Activated naive CD8-positive, alpha-beta T cell treated with anti-CD3 and anti-CD28 coated beads, Interleukin-2, amount 50 U/mL, for 24 hours (primary cell): ENCODE measurements around the gene RASSF10.

ENCODE experiments used
- ATAC-seq: fragments of 150-1000 bp; cut with Tn5 transposase; one replicate; pipeline ENCODE4 v1.10.0; 2021
- DNase-seq: peaks from one replicate; pipeline ENCODE4 v3.0.0; 2021
- H3K27ac Mint-ChIP-seq: one replicate; pipeline ENCODE4 v1.8.0; 2021; ENCODE audit warnings: mild to moderate bottlenecking, mixed read lengths
- H3K27me3 Mint-ChIP-seq: one replicate; pipeline ENCODE4 v1.8.0; 2021; ENCODE audit warnings: mixed read lengths
- H3K36me3 Mint-ChIP-seq: one replicate; pipeline ENCODE4 v1.8.0; 2021; ENCODE audit warnings: low read depth, mixed read lengths
- H3K4me1 Mint-ChIP-seq: one replicate; pipeline ENCODE4 v1.8.0; 2021; ENCODE audit warnings: mixed read lengths
- H3K4me3 Mint-ChIP-seq: one replicate; pipeline ENCODE4 v1.8.0; 2021; ENCODE audit warnings: mild to moderate bottlenecking, moderate library complexity, mixed read lengths
- H3K9me3 Mint-ChIP-seq: one replicate; pipeline ENCODE4 v1.8.0; 2021; ENCODE audit warnings: mixed read lengths

The RASSF10 gene

DNA sequence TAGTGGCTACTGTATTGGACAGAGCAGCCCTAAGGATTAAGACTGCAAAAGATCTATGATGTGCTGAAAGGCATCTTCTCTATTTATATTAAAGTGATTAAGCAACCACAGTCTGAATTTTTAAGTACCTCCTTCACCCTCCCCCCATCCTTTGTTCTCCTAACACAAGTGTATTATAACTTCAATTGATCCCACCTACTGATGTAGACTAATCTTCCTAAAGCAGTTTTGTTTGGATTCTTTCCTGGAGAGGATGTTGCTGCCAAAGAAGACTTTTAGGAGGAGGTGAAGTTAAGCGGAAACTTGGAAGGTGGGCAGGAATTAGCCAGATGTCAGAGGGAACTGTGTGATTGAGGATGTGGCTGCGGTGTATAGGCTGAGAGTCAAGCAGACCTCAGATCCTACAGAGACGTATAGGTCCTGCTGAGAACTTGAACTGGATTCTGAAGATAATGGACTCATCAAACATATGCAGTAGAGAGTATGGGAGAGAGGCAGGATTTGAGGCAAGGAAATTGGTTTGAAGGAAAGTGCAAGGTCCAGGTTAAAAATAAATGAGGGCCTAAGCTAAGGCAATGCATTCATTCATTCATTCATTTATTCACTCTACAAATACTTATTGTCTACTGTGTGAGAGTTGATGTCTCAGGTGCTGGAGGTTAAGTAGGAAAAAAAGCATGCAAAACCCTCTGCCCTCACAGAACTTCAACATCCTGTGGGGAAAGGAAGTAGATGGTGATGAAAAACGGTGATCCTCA is 5.2 kb upstream of the RASSF10 start:
- Mint-ChIP-seq H3K36me3 (no peaks in the 10 kb centered on the region), H3K27ac (no peak overlapping the region), H3K9me3 (no peaks in the 10 kb centered on the region), H3K4me1 (peaks cover 1% of the 10 kb centered on the region), H3K4me3 (no peak overlapping the region), H3K27me3 (peaks cover 51% of the 10 kb centered on the region)
- ATAC-seq, result no peak
- no peak for DNase-seq

DNA sequence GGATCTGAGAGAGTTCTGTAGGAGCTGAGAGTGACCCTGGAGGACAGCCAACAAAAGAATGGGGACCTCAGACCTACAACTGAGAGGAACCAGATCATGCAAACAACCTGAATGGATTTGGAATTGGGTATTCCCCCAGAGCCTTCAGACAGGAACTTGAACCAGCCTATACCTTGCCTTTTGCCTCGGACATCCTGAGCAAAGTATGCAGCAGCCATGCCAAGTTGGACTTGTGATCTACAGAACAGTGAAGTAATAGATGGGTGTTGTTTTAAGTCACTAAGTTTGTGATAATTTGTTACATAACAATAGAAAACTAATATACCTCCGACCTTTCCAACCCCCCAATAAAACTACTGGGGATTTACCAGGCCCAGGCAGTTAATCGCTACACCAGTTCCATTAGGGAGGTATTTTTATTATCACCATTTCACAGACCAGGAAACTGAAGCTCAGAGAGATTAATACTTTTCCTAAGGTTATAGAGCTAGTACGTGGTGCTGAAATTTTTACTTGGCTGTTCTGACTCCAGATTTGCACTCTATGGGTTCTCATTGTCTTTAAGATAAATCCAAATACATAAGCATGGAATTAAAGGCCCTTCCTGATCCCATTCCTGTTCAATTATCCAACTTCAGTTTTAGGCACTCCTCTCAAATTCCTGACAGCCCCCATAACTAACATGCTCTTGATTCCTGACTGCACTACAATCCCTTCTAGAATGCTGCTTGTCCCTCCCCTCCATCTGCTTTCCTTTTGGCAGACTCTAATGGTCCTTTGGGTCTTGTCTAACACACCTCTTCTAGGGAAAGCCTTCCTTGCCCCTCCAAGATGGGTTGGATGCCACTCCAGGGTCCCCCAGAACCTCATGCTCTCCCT is 1.7 kb upstream of the RASSF10 start:
- Mint-ChIP-seq H3K27me3 (peaks cover 67% of the 10 kb centered on the region), H3K4me1 (peaks cover 2% of the 10 kb centered on the region), H3K4me3 (no peak overlapping the region), H3K9me3 (no peaks in the 10 kb centered on the region), H3K27ac (no peak overlapping the region), H3K36me3 (no peaks in the 10 kb centered on the region)
- no peak for ATAC-seq
- DNase-seq, result no peak

DNA sequence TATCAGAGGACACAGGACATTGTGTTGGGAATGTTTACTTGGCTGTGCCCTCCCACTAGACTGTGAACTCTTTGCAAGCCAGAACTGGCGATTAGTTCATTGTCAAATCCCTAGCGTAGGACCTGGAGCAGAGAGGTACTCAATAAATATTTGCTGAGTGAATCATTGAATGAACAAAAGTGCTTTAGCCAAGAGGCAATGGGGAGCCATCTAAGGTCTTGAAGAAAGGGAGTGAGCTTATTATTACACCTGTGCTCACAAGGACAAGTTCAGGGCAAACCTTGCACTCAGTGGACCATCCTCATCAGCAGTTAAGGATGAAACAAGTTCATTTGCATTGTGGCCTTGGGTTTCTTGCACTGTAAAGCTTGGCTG is 1.1 kb upstream of the RASSF10 start:
- no peak for ATAC-seq
- Mint-ChIP-seq H3K4me3 (no peak overlapping the region), H3K27ac (no peak overlapping the region), H3K36me3 (no peaks in the 10 kb centered on the region), H3K27me3 (peaks cover 69% of the 10 kb centered on the region), H3K9me3 (no peaks in the 10 kb centered on the region), H3K4me1 (peaks cover 2% of the 10 kb centered on the region)
- no peak for DNase-seq

DNA sequence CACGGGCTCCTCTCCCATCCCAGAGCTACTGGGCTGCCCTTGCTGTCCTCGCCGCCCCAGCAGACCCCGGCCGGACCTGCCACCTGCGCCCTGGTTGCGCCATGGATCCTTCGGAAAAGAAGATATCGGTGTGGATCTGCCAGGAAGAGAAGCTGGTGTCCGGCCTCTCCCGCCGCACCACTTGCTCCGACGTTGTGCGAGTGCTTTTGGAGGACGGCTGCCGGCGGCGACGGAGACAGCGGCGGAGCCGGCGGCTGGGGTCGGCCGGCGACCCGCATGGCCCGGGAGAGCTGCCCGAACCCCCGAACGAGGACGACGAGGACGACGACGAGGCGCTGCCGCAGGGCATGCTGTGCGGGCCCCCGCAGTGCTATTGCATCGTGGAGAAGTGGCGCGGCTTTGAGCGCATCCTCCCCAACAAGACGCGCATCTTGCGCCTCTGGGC is 382 bp downstream of the RASSF10 start:
- no peaks in the 10 kb centered on the region for H3K36me3 Mint-ChIP-seq
- DNase-seq, result no peak
- H3K27me3 Mint-ChIP-seq, result peaks cover 75% of the 10 kb centered on the region
- no peaks in the 10 kb centered on the region for H3K9me3 Mint-ChIP-seq
- H3K4me3 Mint-ChIP-seq, result no peak overlapping the region
- H3K4me1 Mint-ChIP-seq, result peaks cover 2% of the 10 kb centered on the region
- no peak overlapping the region for H3K27ac Mint-ChIP-seq
- ATAC-seq, result no peak

DNA sequence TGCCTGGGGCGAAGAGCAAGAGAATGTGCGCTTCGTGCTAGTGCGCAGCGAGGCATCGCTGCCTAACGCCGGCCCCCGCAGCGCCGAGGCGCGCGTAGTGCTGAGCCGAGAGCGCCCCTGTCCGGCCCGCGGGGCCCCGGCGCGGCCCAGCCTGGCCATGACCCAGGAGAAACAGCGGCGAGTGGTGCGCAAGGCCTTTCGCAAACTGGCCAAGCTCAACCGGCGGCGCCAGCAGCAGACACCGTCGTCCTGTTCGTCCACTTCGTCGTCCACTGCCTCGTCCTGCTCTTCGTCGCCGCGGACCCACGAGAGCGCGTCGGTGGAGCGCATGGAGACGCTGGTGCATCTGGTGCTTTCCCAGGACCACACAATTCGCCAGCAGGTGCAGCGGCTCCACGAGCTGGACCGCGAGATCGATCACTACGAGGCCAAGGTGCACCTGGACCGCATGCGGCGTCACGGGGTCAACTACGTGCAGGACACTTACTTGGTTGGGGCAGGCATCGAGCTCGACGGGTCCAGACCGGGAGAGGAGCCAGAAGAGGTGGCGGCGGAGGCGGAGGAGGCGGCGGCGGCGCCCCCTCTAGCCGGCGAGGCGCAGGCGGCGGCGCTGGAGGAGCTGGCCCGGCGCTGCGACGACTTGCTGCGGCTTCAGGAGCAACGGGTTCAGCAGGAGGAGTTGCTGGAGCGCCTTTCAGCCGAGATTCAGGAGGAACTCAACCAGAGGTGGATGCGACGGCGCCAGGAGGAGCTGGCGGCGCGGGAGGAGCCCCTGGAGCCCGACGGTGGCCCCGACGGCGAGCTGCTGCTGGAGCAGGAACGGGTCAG is 1.0 kb downstream of the RASSF10 start:
- ATAC-seq, result no peak
- no peak overlapping the region for H3K4me3 Mint-ChIP-seq
- H3K27ac Mint-ChIP-seq, result no peak overlapping the region
- DNase-seq, result no peak
- H3K36me3 Mint-ChIP-seq, result no peaks in the 10 kb centered on the region
- H3K9me3 Mint-ChIP-seq, result no peaks in the 10 kb centered on the region
- peaks cover 73% of the 10 kb centered on the region for H3K27me3 Mint-ChIP-seq
- peaks cover 2% of the 10 kb centered on the region for H3K4me1 Mint-ChIP-seq

DNA sequence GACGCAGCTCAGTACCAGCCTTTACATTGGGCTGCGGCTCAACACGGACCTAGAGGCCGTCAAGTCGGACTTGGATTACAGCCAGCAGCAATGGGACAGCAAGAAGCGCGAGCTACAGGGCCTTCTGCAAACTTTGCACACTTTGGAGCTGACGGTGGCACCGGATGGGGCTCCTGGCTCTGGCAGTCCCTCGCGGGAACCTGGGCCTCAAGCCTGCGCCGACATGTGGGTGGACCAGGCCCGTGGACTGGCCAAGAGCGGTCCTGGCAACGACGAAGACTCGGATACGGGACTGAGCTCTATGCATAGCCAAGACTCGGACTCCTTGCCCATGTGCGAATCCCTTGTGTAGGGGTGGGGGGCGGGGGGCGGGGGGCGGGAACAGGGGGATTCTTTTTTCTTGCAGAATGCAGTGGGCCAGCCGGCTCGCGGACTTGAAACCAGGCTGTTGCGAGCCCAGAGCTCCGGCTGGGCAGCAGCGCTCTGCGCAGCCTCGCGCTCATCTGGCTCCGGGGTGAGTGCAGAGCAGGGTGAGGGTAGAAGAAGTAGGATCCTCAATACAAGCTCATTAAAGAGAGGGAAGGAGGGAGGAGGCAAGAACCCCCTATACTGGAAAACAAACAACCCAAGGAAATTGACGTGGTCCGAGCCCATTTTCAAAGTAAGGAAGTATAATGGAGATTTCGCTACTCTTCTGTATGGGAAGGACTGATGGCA is 1.8 kb downstream of the RASSF10 start:
- H3K27ac Mint-ChIP-seq, result no peak overlapping the region
- no peaks in the 10 kb centered on the region for H3K9me3 Mint-ChIP-seq
- ATAC-seq (no peak), DNase-seq (no peak)
- H3K27me3 Mint-ChIP-seq, result peaks cover 71% of the 10 kb centered on the region
- H3K4me3 Mint-ChIP-seq, result no peak overlapping the region
- no peaks in the 10 kb centered on the region for H3K36me3 Mint-ChIP-seq
- peaks cover 2% of the 10 kb centered on the region for H3K4me1 Mint-ChIP-seq

DNA sequence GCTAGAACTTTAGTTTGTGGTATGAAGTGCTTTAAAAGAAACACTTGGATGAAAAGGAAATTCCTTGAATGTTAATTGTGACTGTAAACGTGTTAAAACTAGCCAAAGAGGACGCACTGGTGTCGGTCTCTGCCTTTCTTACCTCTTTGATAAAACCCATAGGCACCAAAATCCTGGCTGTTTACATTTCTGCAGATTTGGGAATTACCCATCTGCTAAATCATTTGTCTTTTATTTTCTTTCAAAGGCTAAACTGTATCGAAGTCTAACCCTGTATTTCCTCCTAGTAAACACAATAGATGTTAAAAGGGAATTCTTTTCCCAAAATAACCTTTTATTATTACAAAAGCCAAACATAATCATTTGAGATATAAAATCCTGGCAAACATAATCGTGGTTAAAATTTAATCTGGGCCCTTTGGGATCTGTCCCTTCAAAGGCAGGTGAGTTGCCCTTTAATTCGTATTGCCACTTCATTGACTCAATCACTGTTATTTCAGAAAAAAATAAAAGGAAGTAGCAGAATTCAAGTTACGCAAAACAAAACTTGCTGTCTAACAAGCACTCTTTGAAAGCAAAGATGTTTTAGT is 2.4 kb downstream of the RASSF10 start:
- H3K36me3 Mint-ChIP-seq, result no peaks in the 10 kb centered on the region
- peaks cover 69% of the 10 kb centered on the region for H3K27me3 Mint-ChIP-seq
- DNase-seq (no peak), ATAC-seq (no peak)
- peaks cover 2% of the 10 kb centered on the region for H3K4me1 Mint-ChIP-seq
- H3K27ac Mint-ChIP-seq, result no peak overlapping the region
- H3K9me3 Mint-ChIP-seq, result no peaks in the 10 kb centered on the region
- no peak overlapping the region for H3K4me3 Mint-ChIP-seq

DNA sequence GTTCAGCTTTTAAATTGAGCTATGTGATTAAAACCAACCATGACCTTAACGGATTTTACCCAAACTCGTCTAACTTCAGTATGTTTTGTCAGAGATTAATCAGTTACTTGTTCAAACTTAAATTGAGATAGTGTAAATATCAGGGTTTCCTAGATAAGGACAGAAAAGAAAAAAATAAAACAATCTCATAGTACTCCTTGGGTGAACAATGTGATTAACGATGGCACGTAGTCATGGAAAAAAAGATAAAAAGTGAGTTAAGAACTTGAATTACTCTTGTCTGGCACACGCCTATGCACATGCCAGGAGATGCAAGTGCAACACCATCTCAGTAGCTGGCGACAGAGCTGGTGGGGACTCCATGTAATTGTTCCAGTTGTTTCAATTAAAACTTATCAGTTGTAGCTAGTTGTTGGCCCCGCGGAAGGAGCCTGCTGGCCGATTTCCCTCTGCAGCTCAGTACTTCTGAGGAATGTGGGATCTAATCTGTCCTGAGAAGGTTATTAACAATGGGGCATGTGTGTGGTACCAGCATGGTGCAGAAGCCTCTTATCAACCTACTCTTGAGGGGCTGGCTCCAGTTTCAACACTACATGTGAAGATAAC is 3.0 kb downstream of the RASSF10 start:
- H3K4me3 Mint-ChIP-seq, result no peak overlapping the region
- ATAC-seq (no peak), DNase-seq (no peak)
- H3K27me3 Mint-ChIP-seq, result peaks cover 66% of the 10 kb centered on the region
- H3K9me3 Mint-ChIP-seq, result no peaks in the 10 kb centered on the region
- H3K27ac Mint-ChIP-seq, result no peak overlapping the region
- H3K4me1 Mint-ChIP-seq, result peaks cover 2% of the 10 kb centered on the region
- no peaks in the 10 kb centered on the region for H3K36me3 Mint-ChIP-seq

DNA sequence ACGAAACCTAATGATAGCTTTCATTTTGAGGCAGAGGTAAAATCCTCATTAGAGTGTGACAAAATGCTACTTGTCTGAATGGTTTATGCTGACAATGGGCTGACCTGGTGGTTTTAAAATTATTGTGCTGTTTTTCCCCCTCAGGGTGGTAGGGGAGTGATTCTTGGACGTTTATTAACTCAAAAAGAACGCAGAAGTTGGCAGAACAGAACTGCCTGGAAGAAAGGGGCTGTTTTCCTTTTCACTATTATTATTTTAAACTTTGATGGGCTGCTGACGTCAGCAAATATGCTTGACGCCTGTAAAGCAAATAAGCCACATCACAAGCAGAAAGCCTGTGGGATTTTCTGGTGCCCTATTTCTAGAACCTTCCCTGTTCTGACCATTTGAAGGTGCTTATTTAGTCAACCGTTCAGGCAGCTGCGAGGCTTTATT is 4.0 kb downstream of the RASSF10 start:
- H3K4me1 Mint-ChIP-seq, result peaks cover 2% of the 10 kb centered on the region
- H3K27ac Mint-ChIP-seq, result no peak overlapping the region
- H3K9me3 Mint-ChIP-seq, result no peaks in the 10 kb centered on the region
- ATAC-seq (no peak), DNase-seq (no peak)
- peaks cover 60% of the 10 kb centered on the region for H3K27me3 Mint-ChIP-seq
- no peak overlapping the region for H3K4me3 Mint-ChIP-seq
- no peaks in the 10 kb centered on the region for H3K36me3 Mint-ChIP-seq

DNA sequence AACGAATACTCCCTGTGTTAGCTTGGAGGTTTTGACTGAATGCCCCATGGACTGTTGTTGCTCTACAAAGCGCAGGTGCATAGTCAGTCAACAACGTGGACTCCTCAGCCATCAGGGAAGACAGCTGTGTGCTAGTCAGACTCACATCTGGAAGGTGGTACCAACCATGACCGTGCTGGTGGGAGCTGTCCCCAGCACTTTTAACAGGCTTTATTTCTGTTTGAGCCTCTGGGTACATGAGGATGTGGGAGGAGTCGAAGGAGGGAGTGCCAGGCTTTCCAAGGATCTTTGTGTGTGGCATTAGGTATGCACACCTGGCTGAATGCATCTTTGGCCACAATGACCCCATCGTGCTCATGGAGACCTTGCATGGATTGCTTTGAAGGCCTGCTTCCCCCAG is 6.6 kb downstream of the RASSF10 start:
- H3K27me3 Mint-ChIP-seq, result peaks cover 49% of the 10 kb centered on the region
- no peak overlapping the region for H3K27ac Mint-ChIP-seq
- no peaks in the 10 kb centered on the region for H3K9me3 Mint-ChIP-seq
- no peak overlapping the region for H3K4me3 Mint-ChIP-seq
- DNase-seq (no peak), ATAC-seq (no peak)
- H3K4me1 Mint-ChIP-seq, result no peaks in the 10 kb centered on the region
- H3K36me3 Mint-ChIP-seq, result no peaks in the 10 kb centered on the region

DNA sequence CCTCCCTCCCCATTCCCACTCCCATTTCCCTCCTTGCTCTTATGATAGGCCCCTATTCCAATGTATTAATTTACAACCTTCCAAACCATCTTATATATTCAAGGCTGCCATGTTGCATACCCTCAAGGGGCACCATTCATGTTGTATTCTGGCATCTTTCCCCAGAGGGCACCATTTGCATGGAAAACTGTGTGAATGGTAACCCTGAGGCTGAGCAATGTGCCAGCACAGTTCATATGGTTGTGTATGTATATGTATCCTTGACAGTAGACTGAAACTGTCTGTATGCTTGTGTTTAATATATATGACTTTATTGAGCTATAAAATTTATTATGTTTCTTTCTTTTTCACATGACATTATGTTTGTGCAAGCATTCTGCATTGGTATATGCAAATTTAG is 7.3 kb downstream of the RASSF10 start:
- H3K27ac Mint-ChIP-seq, result no peak overlapping the region
- H3K9me3 Mint-ChIP-seq, result no peaks in the 10 kb centered on the region
- no peak for ATAC-seq
- H3K4me1 Mint-ChIP-seq, result no peaks in the 10 kb centered on the region
- no peak overlapping the region for H3K4me3 Mint-ChIP-seq
- DNase-seq, result no peak
- no peaks in the 10 kb centered on the region for H3K36me3 Mint-ChIP-seq
- peaks cover 44% of the 10 kb centered on the region for H3K27me3 Mint-ChIP-seq

DNA sequence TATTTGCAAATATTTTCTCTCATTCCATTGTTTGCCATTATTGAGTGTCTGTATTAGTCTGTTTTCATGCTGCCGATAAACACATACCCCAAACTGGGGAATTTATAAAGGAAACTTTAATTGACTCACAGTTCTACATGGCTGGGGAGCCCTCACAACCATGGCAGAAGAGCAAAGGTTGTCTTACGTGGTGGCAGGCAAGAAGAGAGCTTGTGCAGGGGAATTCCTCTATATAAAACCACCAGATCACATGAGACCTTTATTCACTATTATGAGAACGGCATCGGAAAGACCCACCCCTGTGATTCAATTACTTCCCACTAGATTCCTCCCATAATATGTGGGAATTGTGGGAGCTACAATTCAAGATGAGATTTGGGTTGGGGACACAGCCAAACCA is 10.2 kb downstream of the RASSF10 start:
- no peak for DNase-seq
- Mint-ChIP-seq H3K27ac (no peak overlapping the region), H3K9me3 (no peaks in the 10 kb centered on the region), H3K4me1 (no peaks in the 10 kb centered on the region), H3K4me3 (no peak overlapping the region), H3K36me3 (no peaks in the 10 kb centered on the region), H3K27me3 (peaks cover 34% of the 10 kb centered on the region)
- ATAC-seq, result no peak

DNA sequence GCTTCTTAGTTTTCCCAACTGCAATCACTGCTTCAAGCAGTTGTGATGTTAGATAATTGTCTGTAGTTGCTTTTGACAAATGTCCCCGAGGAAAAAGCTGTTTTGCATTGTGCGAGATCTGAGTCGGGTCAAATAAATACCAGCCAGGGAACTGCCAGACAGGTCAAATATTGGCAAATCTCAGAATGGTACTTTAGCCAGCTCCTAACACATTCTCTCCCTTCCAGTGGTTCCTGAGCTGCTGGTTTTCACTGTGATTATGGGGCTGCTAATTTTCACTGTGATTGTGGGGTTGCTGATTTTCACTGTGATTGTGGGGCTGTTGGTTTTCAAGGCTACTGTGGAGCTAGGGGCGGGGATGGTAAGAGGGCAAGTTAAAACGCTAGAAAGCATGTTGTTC is 14.3 kb downstream of the RASSF10 start:
- H3K4me1 Mint-ChIP-seq, result no peaks in the 10 kb centered on the region
- ATAC-seq (no peak), DNase-seq (no peak)
- no peaks in the 10 kb centered on the region for H3K36me3 Mint-ChIP-seq
- H3K27ac Mint-ChIP-seq, result no peak overlapping the region
- H3K27me3 Mint-ChIP-seq, result peaks cover 24% of the 10 kb centered on the region
- no peaks in the 10 kb centered on the region for H3K9me3 Mint-ChIP-seq
- no peak overlapping the region for H3K4me3 Mint-ChIP-seq
